Measurements from ENCODE around the gene PCDH10.
"Not testable (repeated sequence)": the region's sequence is repeated elsewhere in the genome, so short reads cannot be mapped to it uniquely, and the experiment has no call there.

PCDH10 gene

GRCh38 chr4:133240451-133240850 is 91.4 kb downstream of the PCDH10 start:
- ATAC-seq (replicated peaks); H3K27me3 Mint-ChIP-seq; H3K36me3 Mint-ChIP-seq; H3K4me3 Mint-ChIP-seq; H3K9me3 Mint-ChIP-seq; DNase-seq; H3K27ac Mint-ChIP-seq; H3K4me1 Mint-ChIP-seq: not testable (repeated sequence)

Measured in stimulated activated naive B cell treated with anti-CD40 and anti-IgM and Interleukin-4, amounts not matched to agents 10 μg/mL and 1 μg/mL and 100 μg/mL, for 72 hours (primary cell).